ENCODE measurements around the gene GAS1.

The GAS1 gene

DNA sequence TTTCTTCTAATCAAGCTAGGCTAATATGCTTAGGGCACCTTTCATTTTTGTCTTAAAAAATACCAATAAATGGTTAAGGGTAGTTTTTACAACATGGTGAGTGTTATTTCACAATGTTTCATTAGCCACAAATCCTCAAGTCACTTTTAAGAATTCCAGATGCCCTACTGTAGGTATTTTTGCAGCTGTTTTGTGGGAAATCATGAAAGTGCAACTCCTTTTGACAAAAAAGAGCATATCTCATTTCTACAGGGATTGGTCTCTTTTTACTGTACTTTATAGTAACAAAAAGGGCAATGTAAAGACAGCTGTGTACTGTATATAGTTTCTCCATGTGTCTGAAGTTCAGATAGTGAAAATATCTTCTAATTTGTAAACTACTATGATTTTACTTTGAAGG is 28.3 kb upstream of the GAS1 start:
- Histone ChIP-seq H3K9ac (ENCODE audit: low read depth, low read length) (no peak overlapping the region), H3K4me1 (ENCODE audit: insufficient read depth, low read length) (no peaks in the 10 kb centered on the region; the same call in 1 of the 2 replicates), H3K9me3 (ENCODE audit: control insufficient read depth, insufficient read depth, low read length) (no peaks in the 10 kb centered on the region), H3K36me3 (ENCODE audit: insufficient read depth, low read length) (no peaks in the 10 kb centered on the region)

DNA sequence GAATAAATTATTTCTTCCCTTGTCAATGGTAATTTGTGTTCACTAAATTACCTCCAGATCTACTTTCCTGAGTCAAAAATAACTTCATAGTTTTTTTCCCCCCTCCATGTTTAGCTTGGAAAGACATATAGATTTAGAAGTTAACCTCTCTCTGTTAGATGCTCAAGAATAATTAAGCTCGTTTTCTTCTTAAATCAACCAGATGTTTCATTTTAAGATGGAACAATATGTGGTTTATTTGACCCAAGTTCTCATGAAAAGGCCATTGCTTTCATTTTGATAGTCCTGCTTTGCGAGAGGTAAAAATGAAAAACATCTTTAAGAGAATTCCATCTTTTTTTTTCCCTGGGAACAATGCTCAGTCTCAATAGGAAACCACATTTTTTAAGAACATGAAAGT is 27.7 kb upstream of the GAS1 start:
- H3K36me3 ChIP-seq (ENCODE audit: insufficient read depth, low read length) = no peaks in the 10 kb centered on the region
- no peaks in the 10 kb centered on the region; the same call in 1 of the 2 replicates for H3K4me1 ChIP-seq (ENCODE audit: insufficient read depth, low read length)

DNA sequence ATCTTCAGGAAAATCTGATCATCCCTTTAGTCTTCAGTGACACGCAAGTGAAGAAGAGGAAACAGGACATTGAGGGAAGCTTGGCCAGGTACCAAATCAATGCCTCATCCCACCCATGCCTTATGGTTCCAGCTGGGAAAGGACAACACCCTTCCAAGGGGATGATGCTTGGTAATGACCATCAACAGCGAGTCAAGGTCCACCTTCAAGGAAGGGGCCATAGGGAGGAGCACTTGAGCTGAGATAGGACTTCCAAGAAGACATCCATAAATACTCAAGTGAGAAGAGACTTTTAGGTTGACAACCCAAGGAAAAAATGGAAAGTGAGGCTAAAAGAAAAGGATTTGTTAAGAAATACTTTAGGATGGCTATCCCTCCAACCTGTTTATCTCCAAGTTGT is 27.1 kb upstream of the GAS1 start:
- H3K4me1 ChIP-seq (ENCODE audit: insufficient read depth, low read length) = no peaks in the 10 kb centered on the region; the same call in 1 of the 2 replicates
- no peak overlapping the region for H3K9ac ChIP-seq (ENCODE audit: low read depth, low read length)
- H3K36me3 ChIP-seq (ENCODE audit: insufficient read depth, low read length) = no peaks in the 10 kb centered on the region
- no peaks in the 10 kb centered on the region for H3K9me3 ChIP-seq (ENCODE audit: control insufficient read depth, insufficient read depth, low read length)

More for the DNA sequence above, 27.7 kb upstream of the GAS1 start:
- Histone ChIP-seq H3K9ac (ENCODE audit: low read depth, low read length) (no peak overlapping the region), H3K9me3 (ENCODE audit: control insufficient read depth, insufficient read depth, low read length) (no peaks in the 10 kb centered on the region)

DNA sequence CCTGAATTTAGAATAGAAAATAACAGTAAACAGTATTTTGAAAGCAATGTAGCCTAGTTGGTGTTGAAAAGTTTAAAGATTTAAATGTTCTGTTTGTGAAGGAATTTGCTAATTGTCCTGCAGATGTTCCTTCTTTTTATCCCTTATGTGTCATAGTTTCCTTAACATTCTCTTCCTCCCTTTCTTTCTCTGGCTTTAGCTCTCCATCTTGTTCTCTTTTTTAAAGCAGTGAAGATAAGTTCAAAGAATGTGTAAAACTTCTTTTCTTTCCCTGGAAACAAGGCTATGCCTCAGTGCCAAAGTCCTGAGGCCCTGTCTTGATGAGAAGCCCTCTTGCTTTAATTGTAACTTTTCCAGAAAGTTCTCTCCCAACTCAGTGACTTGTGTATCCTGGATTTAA is 24.4 kb upstream of the GAS1 start:
- Histone ChIP-seq H3K9ac (ENCODE audit: low read depth, low read length) (no peak overlapping the region), H3K36me3 (ENCODE audit: insufficient read depth, low read length) (no peaks in the 10 kb centered on the region), H3K4me1 (ENCODE audit: insufficient read depth, low read length) (no peaks in the 10 kb centered on the region; the same call in 1 of the 2 replicates), H3K9me3 (ENCODE audit: control insufficient read depth, insufficient read depth, low read length) (no peaks in the 10 kb centered on the region)

DNA sequence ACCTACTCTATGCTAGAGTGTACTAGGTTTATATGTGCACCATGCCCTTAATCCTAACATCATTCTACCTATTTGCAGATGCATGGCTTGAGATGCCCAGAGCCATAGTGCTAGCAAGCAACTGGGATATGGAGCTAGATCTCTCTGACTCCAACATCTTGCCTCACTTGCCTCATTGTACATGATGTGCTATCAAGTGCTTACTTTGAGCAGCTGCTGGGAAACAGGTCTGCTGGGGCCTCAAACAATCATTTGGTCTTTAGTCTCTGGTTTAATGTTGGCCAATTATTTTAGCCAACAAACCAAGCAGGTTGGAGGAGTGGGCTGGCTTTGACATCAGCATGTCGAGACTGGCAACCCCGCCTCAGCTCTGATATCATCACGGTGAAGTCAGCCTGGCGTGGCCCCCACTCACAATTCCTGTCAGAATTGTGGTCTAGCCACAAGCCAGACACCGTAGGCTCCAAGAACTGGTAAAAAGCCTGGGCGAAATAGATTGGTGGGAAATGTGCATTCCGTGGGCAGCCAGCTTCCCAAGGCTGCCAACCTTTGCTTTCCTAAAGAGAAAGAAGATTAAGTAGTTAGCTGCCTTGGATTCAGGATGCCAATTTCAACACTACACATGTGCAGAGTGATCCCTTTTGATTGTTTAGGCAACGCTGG is 21.1 kb upstream of the GAS1 start:
- H3K4me1 ChIP-seq (ENCODE audit: insufficient read depth, low read length) = no peaks in the 10 kb centered on the region; the same call in 1 of the 2 replicates
- no peaks in the 10 kb centered on the region for H3K9me3 ChIP-seq (ENCODE audit: control insufficient read depth, insufficient read depth, low read length)
- H3K9ac ChIP-seq (ENCODE audit: low read depth, low read length) = no peak overlapping the region
- no peaks in the 10 kb centered on the region for H3K36me3 ChIP-seq (ENCODE audit: insufficient read depth, low read length)

DNA sequence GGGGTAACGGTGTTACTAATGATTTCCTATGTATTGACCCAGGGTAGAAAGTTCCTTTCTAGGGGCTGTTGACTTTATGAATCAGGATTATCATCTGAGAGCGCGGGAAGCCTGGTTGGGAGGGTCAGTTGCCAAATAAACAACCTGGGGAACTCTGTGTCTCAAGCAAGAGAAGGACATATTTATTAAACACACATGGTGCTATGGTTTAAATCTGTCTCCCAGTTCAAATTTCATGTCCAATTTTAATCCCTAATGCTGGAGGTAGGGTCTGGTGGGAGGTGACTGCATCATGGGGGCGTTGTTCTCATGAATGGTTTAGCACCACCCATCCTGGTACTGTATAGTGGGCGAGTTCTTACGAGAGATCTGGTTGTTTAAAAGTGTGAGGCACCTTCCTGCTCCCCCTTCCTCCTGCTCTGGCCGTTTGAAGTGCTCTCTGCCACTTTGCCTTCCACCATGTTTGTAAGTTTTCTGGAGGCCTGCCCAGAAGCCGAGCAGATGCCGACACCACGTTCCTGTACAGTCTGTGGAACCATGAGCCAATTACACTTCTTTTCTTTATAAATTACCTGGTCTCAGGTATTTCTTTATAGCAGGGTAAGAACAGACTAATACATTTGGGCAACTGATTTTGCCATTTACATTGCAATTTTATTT is 19.7 kb upstream of the GAS1 start:
- no peaks in the 10 kb centered on the region; the same call in 1 of the 2 replicates for H3K4me1 ChIP-seq (ENCODE audit: insufficient read depth, low read length)
- H3K9me3 ChIP-seq (ENCODE audit: control insufficient read depth, insufficient read depth, low read length) = no peaks in the 10 kb centered on the region
- H3K9ac ChIP-seq (ENCODE audit: low read depth, low read length) = no peak overlapping the region
- H3K36me3 ChIP-seq (ENCODE audit: insufficient read depth, low read length) = no peaks in the 10 kb centered on the region

DNA sequence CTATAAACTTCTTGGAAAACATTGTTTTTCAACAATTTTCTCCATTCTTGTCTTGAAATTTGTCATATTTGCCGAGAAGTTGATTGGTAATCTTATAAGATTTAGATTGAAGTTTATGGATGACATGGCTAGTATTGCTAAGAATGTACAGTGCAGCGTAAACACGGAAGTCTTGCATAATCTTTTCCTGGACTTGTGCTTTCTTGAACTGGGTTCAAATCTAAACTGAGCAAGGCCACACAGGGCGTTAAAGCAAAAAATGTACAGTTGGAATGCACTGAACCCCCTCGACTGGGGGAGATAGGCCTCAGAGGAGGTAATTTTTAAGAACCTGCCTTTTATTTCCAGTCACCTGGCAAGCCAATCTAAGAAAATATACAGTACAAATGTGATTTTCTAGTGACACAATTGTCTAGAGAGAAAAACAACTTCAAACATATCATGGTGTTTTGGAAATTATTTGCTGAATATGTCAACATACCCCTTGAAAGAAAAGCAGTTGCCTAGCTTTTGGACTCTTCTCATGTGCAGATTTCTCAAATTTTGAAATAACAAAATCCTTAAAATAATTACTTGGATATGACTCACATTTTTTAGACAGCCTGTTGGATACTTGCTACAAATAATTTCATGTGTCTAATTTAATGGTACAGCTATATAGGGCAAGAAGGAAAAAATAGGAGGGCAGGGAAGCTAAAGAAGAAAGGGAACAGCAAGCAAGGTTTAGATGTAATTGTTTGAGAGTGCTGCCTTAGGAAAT is 18.5 kb upstream of the GAS1 start:
- Histone ChIP-seq H3K36me3 (ENCODE audit: insufficient read depth, low read length) (no peaks in the 10 kb centered on the region), H3K9me3 (ENCODE audit: control insufficient read depth, insufficient read depth, low read length) (no peaks in the 10 kb centered on the region), H3K4me1 (ENCODE audit: insufficient read depth, low read length) (no peaks in the 10 kb centered on the region), H3K9ac (ENCODE audit: low read depth, low read length) (no peak overlapping the region)

DNA sequence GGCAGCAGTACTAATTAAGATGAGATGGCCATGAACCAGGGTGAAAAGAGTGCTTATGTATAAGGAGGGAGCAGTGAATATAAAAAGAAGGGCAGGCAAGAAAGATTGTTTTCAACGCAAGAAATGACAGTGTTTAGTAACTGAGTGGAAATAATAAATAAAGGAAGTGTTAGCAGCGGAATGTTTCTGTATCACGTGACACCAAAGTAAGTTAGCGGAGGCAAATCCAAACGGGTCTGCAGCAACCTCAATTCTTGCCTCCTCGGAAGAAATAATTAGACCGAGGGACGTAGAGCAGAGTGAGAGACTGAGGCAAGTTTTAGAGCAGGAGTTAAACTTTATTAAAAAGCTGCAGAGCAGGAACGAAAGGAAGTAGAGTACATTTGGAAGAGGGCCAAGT is 15.4 kb upstream of the GAS1 start:
- Histone ChIP-seq H3K4me1 (ENCODE audit: insufficient read depth, low read length) (no peaks in the 10 kb centered on the region), H3K9me3 (ENCODE audit: control insufficient read depth, insufficient read depth, low read length) (no peaks in the 10 kb centered on the region), H3K36me3 (ENCODE audit: insufficient read depth, low read length) (no peaks in the 10 kb centered on the region), H3K9ac (ENCODE audit: low read depth, low read length) (no peak overlapping the region)

DNA sequence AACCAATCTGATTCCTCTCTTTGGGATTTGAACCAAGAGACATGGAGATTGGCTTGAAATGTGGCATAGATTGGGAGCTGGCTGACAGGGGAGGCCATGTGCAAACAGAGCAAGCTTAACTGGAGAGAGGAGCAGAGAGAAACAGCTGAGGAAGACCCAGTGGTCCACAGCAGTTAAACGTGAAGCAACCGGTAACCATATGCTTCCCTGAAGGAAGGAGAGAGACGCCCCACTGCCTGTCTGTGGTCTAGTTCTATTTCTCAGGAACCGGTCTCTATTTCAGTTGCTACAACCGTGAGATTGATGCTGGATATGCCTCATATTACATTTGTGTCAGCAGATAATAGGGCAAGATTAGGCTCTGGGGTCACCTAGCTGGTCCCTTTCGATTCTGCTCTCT is 13.6 kb upstream of the GAS1 start:
- Histone ChIP-seq H3K4me1 (ENCODE audit: insufficient read depth, low read length) (no peaks in the 10 kb centered on the region), H3K36me3 (ENCODE audit: insufficient read depth, low read length) (no peaks in the 10 kb centered on the region), H3K9me3 (ENCODE audit: control insufficient read depth, insufficient read depth, low read length) (no peaks in the 10 kb centered on the region), H3K9ac (ENCODE audit: low read depth, low read length) (no peak overlapping the region)

DNA sequence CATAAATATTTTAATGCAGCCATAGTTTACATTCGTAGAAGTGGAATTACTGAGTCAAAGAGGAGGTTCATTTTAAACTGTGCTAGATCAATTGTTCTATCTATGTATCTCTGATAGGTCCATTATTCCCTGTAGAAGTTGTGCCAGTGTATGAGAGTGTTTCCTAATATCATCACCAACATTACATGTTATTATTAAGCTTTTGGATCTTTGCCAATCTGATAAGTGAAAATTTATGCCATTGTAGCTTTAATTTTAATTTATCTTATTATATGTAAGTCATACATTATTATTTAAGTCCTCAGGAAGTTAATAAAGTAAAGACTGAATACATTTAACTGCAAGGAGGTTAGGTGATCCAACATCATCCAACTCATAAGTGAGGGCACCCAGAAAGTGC is 10.9 kb upstream of the GAS1 start:
- Histone ChIP-seq H3K36me3 (ENCODE audit: insufficient read depth, low read length) (no peaks in the 10 kb centered on the region), H3K9ac (ENCODE audit: low read depth, low read length) (no peak overlapping the region), H3K9me3 (ENCODE audit: control insufficient read depth, insufficient read depth, low read length) (no peaks in the 10 kb centered on the region), H3K4me1 (ENCODE audit: insufficient read depth, low read length) (no peaks in the 10 kb centered on the region)

DNA sequence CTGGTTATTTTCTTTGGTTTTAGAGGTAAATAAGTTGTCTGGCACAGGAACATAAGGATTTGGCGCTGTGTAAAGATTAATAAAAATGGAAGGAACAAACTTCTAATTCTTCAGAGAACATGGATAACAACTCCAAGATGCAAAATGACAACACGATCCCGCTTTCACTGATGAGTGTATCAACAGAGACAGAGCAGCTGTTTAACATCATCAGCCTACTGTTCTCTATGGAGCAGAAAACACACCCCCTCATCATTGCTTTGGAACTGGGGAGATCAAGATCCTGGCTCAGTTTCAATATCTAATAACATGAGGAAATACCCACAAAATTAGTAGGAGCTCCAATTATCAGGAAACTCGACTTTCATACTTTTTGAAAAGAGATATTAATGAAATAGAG is 8.3 kb upstream of the GAS1 start:
- no peaks in the 10 kb centered on the region for H3K36me3 ChIP-seq (ENCODE audit: insufficient read depth, low read length)
- H3K4me1 ChIP-seq (ENCODE audit: insufficient read depth, low read length) = no peaks in the 10 kb centered on the region
- no peak overlapping the region for H3K9ac ChIP-seq (ENCODE audit: low read depth, low read length)
- H3K9me3 ChIP-seq (ENCODE audit: control insufficient read depth, insufficient read depth, low read length) = no peaks in the 10 kb centered on the region

DNA sequence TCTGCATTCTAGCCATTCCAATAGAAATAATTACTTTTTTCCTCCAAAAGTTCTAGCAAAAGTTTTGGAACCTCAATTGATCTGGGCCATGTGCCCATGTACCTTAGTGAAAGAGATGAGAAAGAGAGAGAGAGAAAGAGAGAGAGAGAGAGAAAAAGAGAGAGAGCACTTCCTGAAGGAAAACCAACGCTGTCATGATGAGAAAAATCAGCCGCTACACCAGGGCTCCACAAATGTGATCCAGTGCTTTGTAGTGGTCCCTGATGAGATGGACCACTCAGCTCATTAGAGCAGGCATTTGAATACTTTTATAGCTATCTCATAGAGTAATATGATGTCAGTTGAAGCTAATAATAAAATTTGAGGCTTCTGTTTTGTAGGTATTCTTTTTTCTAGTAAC is 7.7 kb upstream of the GAS1 start:
- H3K9me3 ChIP-seq (ENCODE audit: control insufficient read depth, insufficient read depth, low read length) = no peaks in the 10 kb centered on the region
- no peaks in the 10 kb centered on the region for H3K36me3 ChIP-seq (ENCODE audit: insufficient read depth, low read length)
- no peak overlapping the region for H3K9ac ChIP-seq (ENCODE audit: low read depth, low read length)
- no peaks in the 10 kb centered on the region for H3K4me1 ChIP-seq (ENCODE audit: insufficient read depth, low read length)

DNA sequence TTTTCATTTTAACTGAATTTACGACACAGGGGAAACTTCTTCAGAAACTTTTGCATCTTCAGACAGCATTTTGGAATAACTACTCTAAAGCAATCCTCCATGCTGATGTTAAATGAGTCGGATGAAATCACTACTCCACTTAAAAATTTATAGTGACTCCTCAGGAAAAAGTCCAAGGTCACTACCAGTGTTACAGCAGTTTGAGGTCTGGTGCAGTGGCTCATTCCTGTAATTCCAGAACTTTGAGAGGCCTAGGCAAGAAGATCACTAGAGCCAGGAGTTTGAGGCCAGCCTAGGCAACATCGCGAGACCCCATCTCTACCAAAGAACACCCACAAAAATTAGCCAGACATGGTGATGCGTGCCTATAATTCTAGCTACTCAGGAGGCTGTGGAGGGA is 5.9 kb upstream of the GAS1 start:
- Histone ChIP-seq H3K9ac (ENCODE audit: low read depth, low read length) (no peak overlapping the region), H3K36me3 (ENCODE audit: insufficient read depth, low read length) (no peaks in the 10 kb centered on the region), H3K9me3 (ENCODE audit: control insufficient read depth, insufficient read depth, low read length) (no peaks in the 10 kb centered on the region), H3K4me1 (ENCODE audit: insufficient read depth, low read length) (peaks cover 5% of the 10 kb centered on the region; the same call in 1 of the 2 replicates)

DNA sequence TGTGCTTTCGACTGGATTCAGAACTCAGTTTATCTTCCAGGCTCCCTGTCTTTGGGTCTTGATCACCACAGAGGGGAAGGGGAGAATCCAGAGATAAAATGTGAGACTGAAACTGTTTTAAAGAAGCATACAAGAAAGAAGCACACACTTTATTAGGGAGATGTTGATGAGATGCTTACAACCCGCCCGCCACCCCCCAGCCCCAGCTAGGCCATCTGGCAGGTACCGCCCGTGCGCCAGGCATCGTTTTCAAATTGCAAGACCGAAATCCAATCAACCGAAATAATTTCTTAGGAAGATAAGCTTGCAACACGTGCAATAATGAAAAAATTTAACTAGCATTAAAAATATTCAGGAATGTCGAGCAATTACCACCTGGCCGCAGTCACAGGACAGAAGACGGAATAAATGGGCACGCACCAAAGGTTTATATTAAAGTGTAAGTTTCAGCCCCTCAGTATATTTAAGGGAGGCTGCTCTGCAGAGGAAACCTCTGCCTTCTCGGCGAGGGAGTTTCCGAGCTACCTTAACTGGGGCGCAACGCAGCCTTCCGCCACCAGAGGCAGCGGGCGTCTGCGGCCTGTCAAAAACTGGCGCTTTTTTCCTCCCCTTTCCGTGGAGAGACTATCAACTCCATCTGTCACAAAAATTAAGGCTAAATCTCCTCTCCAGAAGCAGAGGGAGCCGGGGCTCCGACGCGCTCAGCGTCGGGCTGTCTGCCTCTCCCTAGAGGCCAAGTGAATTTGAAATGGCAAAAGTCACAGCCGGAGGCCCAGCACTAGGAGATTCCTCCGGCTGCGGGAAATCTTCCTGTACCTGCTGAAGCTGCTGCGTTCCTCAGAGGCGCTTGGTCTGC is 996 bp upstream of the GAS1 start:
- Histone ChIP-seq H3K36me3 (ENCODE audit: insufficient read depth, low read length) (no peaks in the 10 kb centered on the region), H3K9ac (ENCODE audit: low read depth, low read length) (peak overlapping the region; percentile 55; the same call in 1 of the 2 replicates), H3K9me3 (ENCODE audit: control insufficient read depth, insufficient read depth, low read length) (no peaks in the 10 kb centered on the region), H3K4me1 (ENCODE audit: insufficient read depth, low read length) (peaks cover 10% of the 10 kb centered on the region)

All from ES-I3 (cell line).